ENCODE results near the gene IER2.
"Not testable (repeated sequence)": the region's sequence is repeated elsewhere in the genome, so short reads cannot be mapped to it uniquely, and the experiment has no call there.

IER2 gene

DNA sequence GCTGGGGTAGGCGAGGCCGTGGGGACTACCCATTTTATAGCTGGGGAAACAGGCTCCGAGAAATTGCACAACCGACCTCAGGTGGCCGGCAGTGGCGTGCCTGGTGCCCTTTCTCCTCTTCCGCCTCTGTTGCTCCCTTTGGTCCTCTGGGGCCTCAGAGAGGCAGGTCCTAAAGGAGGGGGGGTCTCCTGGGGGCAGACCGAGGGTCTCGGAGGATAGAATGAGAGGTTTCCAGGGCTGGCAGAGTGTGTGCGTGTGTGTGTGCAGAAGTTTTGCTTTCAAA lies 11.4 kb upstream of the IER2 start:
- no peak for DNase-seq (ENCODE audit: low spot score)

DNA sequence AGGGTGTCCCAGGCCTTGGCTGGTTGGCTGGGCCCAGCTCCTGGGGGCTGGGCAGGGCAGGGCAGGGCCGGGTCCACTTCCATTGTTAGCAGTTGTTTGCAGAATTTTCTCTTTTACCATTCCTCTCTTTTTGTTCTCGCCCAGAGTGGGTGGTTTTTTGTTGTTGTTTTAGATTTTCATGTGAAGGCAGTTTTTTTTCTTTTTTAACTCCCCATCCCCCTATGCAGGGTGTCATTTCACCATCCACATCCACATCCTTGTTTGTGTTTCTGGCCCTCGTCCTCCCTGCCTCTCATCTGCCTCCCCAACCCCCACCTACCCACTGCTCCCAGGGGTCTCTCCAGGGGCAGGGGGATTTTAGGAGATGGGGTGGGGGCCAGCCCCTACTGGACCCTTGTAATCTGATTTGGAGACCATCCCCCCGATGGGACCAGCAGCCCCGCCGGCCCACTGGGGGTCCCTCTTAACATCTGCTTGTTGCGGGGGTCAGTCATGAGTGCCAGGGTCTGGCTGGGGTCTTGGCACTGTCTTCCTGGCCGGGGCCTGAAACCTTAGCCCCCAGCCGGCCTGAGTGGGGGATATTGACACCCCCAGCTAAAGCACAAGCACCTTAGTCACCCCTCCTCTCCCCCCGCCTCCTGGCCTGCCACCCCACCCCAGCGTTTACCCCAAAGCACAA lies 10.4 kb upstream of the IER2 start:
- DNase-seq (ENCODE audit: low spot score): no peak

DNA sequence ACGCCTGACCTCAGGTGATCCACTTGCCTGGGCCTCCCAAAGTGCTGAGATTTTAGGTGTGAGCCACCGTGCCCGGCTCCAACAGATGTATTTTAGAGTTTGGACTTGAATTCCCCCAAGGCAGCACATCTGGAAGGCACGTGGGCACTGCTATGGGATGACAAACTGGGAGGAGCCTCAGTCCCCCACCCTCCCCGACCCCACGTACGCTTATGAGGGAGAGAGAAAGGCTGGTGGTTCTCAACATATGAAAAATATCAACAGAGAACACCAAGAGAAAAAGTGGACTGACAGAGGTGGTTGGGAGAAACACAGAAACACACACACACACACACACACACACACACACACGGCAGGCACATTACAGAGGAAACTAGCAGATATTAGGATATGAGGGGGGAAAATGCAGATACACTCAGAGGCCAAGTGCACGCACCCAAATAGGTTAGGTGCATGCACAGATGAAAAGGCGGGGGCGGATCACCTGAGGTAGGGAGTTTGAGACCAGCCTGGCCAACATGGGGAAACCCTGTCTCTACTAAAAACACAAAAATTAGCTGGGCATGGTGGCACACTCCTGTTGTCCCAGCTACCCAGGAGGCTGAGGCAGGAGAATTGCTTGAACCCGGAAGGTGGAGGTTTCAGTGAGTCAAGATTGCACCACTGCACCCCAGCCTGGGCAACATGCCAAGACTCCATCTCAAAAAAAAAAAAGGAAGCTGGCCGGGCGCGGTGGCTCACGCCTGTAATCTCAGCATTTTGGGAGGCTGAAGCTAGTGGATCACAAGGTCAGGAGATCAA lies 3.2 kb upstream of the IER2 start:
- DNase-seq (ENCODE audit: low spot score): no peak

DNA sequence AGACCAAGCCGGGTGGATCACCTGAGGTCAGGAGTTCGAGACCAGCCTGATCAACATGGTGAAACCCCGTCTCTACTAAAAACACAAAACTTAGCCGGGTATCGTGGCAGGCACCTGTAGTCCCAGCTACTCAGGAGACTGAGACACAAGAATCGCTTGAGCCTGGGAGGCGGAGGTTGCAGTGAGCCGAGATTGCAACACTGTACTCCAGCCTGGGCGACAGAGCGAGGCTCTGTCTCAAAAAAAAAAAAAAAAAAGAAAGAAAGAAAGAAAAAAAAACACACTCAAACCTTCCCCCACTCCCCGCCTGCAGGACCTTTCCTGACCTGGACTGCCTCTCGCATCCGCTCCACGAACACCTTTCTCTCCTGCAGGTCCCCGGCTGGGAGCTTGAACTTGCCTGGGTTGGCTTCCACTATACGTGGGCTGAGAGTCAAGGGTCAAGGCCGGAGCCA lies 1.0 kb upstream of the IER2 start:
- DNase-seq (ENCODE audit: low spot score): not testable (repeated sequence)

GRCh38 chr19:13149628-13150186 lies 504 bp upstream of the IER2 start:
- no peak for DNase-seq (ENCODE audit: low spot score)

DNA sequence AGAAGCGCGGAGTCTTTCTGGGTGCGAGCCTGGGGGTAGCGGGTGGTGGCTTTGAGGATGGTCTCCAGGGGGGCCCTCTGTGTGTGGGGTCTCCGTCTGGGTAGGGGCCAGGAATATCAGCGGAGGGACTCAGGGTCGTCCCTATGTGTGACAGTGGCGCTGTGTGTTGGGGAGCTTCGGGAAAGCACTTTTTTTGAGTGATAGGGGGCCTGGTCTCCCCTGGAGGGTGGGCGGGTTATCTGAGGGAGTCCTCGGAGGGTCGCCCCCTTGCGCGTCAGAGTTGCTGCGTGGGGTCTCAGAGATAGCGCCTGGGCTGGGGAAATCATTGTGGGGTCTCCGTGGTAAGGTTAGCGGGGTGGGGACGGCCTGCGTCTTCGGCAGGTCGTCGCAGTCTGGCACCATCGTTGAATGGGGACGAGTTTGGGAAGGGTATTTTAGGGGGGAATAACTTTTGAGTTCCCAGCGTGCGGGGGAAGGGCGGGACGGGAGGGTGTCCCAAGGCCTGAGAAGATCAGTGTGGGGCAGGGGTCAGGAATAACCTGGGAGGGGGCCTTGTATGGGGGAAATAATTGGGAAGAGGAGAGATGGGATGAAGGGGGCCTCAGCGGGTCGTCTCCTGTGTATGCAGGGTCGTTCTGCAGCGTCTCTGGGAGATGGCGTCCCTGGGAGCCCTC lies 857 bp downstream of the IER2 start:
- peak; percentile 9 for DNase-seq (ENCODE audit: low spot score)

DNA sequence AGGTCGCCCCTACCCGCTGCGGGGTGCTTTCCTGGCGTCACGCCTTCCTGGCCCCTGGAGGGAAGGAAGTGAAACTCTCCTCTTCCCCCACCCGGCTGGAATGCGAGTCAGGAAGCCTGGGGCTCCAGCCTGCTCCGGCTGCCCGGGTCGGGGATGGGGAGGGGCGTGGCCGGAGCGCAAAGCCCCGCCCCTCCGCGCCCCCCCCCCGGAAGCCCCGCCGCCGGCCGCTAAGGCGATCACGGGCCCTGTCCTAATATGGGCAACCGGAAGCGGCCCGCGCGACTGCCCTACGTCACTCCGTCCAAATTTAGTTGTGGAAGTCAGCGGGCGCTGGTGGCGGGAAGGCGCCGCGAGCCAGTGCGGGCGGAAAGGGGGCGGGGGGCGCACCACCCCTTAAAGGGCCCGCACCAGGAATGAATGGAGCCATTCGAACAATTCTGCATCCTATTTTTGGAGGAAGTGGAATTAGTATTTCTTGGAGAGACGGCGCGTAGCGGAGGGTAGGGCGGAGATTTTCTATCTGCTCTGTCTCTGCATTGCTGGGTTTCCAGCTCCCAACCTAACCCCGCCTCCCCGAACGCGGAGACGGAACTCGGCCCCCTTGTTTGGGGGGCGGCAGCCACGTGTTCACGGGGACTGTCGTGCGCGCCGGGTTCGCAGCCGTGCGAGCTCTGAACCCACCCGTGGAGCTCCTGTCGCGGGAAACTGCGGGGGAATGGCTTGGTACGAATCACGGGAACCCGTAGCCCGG lies 1.6 kb downstream of the IER2 start:
- DNase-seq (ENCODE audit: low spot score): peak; percentile 97

GRCh38 chr19:13152356-13152973 lies 2.3 kb downstream of the IER2 start:
- DNase-seq (ENCODE audit: low spot score): no peak

DNA sequence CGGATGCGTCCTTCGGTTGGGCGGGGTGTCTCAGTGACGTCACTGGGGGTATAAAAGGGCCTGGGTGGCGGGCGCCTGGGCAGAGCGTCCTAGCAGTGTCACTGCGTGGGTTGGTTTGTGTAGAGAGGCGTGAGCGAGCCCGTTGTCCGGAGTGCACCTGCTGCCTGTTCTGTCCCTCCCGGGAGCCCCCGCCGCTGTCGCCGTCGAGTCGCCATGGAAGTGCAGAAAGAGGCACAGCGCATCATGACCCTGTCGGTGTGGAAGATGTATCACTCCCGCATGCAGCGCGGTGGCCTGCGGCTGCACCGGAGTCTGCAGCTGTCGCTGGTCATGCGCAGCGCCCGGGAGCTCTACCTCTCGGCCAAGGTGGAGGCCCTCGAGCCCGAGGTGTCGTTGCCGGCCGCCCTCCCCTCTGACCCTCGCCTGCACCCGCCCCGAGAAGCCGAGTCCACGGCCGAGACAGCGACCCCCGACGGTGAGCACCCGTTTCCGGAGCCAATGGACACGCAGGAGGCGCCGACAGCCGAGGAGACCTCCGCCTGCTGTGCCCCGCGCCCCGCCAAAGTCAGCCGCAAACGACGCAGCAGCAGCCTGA lies 2.9 kb downstream of the IER2 start:
- peak; percentile 96 for DNase-seq (ENCODE audit: low spot score)

DNA sequence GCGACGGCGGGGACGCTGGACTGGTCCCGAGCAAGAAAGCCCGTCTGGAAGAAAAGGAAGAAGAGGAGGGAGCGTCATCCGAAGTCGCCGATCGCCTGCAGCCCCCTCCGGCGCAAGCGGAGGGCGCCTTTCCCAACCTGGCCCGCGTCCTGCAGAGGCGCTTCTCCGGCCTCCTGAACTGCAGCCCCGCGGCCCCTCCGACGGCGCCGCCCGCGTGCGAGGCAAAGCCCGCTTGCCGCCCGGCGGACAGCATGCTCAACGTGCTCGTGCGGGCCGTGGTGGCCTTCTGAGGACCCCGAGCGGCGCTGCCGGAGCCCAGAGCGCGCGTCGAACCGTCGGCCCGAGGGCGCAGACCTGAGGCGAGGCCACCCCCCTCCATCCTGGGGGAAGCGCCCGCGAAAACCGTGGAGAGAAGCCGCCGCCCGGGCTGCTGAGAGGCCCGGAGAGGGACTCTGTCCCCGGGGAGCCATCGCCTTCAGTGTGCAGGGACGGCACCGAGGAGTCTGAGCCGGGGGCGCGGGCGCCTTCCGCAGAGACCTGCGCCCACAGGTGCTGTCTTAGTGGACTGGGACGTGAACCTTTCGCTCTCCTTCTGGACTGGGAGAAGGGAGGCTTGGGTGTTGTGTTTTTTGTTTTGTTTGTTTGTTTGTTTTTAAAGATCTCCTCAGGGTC lies 3.5 kb downstream of the IER2 start:
- DNase-seq (ENCODE audit: low spot score): peak; percentile 14

GRCh38 chr19:13154241-13154778 lies 4.1 kb downstream of the IER2 start:
- DNase-seq (ENCODE audit: low spot score): peak; percentile 53

DNA sequence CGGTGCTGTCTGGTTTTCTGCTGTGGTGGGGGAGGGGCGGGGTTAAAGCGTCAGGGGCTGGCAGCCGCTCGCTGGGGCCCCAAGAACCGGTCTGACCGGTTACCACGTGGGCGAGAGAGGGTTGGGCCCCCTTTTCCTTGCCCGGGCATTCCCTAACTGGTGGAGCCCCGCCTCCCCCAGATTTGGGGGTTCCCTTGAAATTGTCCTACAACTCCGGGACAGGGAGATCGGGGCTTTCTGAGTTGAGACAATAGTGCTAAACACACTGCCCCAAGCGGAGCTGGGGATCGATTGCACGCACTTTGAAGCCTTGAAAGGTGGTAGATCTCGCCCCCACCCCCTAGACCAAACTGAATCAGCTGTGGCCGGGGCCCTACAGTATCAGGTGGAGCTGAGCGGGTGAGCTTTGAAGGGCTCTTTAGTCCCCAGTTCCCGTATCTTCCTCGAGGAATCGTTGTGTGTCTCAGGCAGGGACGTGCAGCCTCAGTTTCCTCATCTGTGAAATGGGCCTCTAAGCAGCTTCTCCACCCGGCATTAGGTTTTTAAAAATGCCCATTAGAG lies 4.8 kb downstream of the IER2 start:
- peak; percentile 73 for DNase-seq (ENCODE audit: low spot score)

- DNase-seq (ENCODE audit: low spot score): peak; percentile 83
These were observed 5.5 kb downstream of the IER2 start for GRCh38 chr19:13155472-13156359.

GRCh38 chr19:13159713-13160112 lies 9.5 kb downstream of the IER2 start:
- no peak for DNase-seq (ENCODE audit: low spot score)

GRCh38 chr19:13160557-13160956 lies 10.3 kb downstream of the IER2 start:
- no peak for DNase-seq (ENCODE audit: low spot score)

DNA sequence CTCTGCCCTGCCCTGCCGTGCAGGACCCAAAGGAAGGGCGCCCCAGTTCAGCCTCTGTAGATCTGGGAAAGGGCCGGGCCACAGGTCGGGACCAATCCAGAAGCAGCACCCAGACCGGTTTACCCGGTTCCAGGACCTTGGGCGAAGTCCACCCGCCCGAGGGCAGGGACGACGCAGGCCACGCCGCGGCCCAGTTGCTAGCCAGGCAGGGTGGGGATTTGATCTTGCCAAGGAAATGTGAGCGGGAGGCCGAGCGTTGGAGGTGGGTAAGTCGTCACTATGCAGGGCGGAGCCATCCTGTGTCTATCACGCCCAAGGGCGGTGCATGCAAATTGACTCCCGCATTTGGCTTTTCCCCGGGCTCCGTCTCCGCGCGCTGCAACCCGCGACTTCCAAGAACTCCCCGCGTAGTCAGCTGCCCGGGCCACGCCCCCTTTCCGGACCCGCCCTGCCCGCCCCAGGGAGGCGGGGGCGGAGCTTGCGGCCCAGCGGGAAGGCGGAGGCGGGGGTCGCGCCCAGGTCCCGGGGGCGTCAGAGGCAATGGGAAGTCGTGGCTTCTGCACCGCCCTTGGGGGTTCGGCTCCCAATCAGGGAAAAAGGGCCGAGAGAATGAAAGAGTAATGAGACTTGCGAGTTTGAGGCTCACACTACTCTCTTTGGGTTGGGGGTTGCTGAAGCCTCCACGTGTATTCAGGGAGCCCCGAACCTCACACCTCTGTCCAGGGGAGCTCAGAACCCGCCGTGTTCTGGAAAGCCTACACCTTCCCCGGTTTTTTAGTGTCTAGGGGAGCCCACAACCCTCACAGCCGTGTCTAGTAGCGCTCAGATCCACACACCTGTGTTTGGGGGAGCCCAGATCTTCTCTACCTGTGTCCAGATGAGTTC lies 12.8 kb downstream of the IER2 start:
- DNase-seq (ENCODE audit: low spot score): peak; percentile 86

GRCh38 chr19:13163609-13164342 lies 13.6 kb downstream of the IER2 start:
- peak; percentile 36 for DNase-seq (ENCODE audit: low spot score)

Data from CD4-positive, alpha-beta T cell treated with Interleukin-6 at 100 ng/mL for 8 hours (primary cell).